ENCODE data around the gene NAA16. TPM values are rescaled to one million over a fixed set of nuclear protein-coding genes. Genes with fewer than 3 reads are reported as not detected.

NAA16 gene
- total RNA-seq, 2 donors from 2014 or later, result 12.6 to 13.5 TPM

DNA sequence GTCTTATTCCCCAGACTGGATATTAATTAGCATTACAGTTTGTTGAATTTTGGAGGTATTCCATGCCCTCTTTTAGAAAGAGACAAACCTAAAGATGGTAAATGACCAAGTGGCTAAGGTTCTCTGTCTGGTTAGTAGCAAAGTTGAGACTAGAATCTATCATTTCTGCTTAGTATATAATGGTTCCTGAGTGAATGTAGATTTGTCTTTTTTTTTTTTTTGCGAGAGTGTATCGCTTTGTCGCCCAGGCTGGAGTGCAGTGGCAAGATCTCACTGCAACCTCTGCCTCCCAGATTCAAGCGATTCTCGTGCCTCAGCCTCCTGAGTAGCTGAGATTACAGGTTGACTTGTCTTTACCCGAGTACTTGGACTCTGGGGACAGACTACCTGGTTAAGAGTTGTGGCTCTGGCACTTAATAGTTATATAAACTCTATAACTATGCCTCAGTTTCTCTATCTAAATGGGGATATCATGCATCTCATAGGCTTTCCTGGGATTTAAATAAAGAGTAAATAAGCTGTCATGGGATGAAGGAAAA, 2.7 kb downstream of the NAA16 start:
- H3K27ac ChIP-seq, result no peak overlapping the region
- intact Hi-C loops (cut with DNase I), result no loop called here
- no peaks in the 10 kb centered on the region for H3K9me3 ChIP-seq
- H3K4me3 ChIP-seq, result no peak overlapping the region
- TF ChIP-seq, protein P1, sequence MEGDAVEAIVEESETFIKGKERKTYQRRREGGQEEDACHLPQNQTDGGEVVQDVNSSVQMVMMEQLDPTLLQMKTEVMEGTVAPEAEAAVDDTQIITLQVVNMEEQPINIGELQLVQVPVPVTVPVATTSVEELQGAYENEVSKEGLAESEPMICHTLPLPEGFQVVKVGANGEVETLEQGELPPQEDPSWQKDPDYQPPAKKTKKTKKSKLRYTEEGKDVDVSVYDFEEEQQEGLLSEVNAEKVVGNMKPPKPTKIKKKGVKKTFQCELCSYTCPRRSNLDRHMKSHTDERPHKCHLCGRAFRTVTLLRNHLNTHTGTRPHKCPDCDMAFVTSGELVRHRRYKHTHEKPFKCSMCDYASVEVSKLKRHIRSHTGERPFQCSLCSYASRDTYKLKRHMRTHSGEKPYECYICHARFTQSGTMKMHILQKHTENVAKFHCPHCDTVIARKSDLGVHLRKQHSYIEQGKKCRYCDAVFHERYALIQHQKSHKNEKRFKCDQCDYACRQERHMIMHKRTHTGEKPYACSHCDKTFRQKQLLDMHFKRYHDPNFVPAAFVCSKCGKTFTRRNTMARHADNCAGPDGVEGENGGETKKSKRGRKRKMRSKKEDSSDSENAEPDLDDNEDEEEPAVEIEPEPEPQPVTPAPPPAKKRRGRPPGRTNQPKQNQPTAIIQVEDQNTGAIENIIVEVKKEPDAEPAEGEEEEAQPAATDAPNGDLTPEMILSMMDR (IDR thresholded peaks at IDR 0.05), result no peak
- H3K4me1 ChIP-seq, result no peaks in the 10 kb centered on the region
- no peak overlapping the region for H3K9ac ChIP-seq (ENCODE audit: low read depth in 2 of 2, low read length in 2 of 2)
- DNase-seq, result no peak
- no peaks in the 10 kb centered on the region for H3K27me3 ChIP-seq
- H3K36me3 ChIP-seq, result no peaks in the 10 kb centered on the region

DNA sequence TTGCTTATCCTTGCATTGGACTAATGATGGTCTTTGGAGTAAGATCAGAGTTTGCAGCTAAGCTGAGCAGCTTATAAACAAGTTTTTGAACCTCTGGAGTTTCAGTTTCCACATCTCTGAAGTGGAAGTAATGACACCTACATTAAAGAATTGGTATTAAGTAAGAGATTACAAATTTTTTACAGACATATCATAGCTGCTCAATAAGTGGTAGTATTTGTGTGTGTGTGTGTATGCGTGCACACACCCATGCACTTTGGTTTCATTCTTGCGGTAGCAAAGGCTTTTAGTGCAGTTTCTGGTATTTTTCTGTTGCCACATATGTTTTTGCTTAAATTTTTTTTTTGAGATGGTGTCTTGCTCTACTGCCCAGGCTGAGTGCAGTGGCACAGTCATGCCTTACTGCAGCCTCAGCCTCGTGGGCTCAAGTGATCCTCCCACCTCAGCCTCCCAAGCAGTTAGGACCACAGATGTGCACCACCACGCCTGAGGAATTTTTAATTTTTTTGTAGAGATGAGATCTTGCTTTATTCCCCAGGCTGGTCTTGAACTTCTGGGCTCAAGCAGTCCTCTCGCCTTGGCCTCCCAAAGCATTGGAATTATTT, 4.5 kb downstream of the NAA16 start:
- no peak for DNase-seq
- TF ChIP-seq, protein P1 (IDR thresholded peaks at IDR 0.05), result no peak

DNA sequence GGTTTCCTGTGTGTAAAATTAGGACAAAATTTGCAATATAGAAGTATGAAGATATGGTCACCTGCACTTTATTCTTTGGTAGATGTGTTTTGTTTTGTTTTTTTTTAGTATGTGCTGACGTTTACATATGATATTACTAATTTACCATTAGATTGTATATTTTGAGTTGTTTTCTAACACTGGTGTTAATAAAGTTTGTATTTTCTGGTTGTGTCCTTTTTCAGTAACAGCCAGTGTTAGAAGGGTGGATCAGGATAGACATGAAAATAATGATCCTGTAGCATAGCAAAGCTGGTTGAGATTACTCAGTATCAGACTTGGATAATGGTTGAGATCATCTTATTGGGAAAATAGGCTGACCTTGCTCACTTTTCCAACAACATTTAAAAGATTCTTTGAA, 6.2 kb downstream of the NAA16 start:
- DNase-seq, result no peak
- TF ChIP-seq, protein P1 (IDR thresholded peaks at IDR 0.05), result no peak
- H3K4me1 ChIP-seq, result no peaks in the 10 kb centered on the region
- no peaks in the 10 kb centered on the region for H3K9me3 ChIP-seq
- no peak overlapping the region for H3K27ac ChIP-seq
- no peaks in the 10 kb centered on the region for H3K36me3 ChIP-seq
- intact Hi-C loops (cut with DNase I), result no loop called here
- no peaks in the 10 kb centered on the region for H3K27me3 ChIP-seq
- no peak overlapping the region for H3K9ac ChIP-seq (ENCODE audit: low read depth in 2 of 2, low read length in 2 of 2)
- no peak overlapping the region for H3K4me3 ChIP-seq

More for the DNA sequence above, 4.5 kb downstream of the NAA16 start:
- Histone ChIP-seq H3K36me3 (no peaks in the 10 kb centered on the region), H3K27me3 (no peaks in the 10 kb centered on the region), H3K4me3 (no peak overlapping the region), H3K4me1 (no peaks in the 10 kb centered on the region), H3K9me3 (no peaks in the 10 kb centered on the region), H3K9ac (ENCODE audit: low read depth in 2 of 2, low read length in 2 of 2) (no peak overlapping the region), H3K27ac (no peak overlapping the region)
- intact Hi-C loops (cut with DNase I), result no loop called here

DNA sequence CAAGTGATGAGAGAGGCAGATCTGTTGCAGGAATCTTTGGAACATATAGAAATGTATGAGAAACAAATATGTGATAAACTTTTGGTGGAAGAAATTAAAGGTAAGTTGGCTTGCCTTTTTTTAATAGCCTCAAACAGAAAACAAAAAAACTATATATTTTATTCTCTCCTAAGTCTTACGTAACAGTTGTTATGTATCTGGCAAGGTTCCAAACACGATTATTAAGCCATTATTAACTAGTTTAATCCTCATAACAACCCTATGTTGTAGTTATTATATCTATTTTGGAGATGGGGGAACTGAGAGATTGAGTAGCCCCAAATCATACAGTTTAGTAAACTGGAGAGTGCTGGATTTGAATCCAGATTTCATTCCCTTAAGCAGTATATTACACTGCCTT, 14.7 kb downstream of the NAA16 start:
- H3K36me3 ChIP-seq, result no peaks in the 10 kb centered on the region
- H3K9ac ChIP-seq (ENCODE audit: low read depth in 2 of 2, low read length in 2 of 2), result no peak overlapping the region
- H3K4me3 ChIP-seq, result no peak overlapping the region
- intact Hi-C loops (cut with DNase I), result no loop called here
- TF ChIP-seq, protein P1 (IDR thresholded peaks at IDR 0.05), result no peak
- no peaks in the 10 kb centered on the region for H3K4me1 ChIP-seq
- no peaks in the 10 kb centered on the region for H3K9me3 ChIP-seq
- no peak for DNase-seq
- H3K27me3 ChIP-seq, result no peaks in the 10 kb centered on the region
- no peak overlapping the region for H3K27ac ChIP-seq

DNA sequence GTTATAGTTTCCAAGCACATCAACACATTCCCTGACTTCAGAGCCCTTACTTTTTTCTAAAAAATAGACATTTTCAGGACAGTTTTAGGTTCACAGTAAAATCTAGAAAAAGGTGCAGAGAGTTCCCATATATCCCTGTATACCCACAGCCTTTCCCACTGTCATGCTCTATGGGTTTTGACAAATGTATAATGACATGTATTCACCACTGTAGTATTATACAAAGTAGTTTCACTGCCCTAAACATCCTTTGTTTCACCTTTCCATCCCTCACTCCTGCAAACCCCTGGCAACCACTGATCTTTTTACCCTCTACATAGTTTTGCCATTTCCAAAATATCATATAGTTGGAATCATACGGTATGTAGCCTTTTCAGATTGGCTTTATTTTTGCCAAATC, 15.6 kb downstream of the NAA16 start:
- H3K36me3 ChIP-seq, result no peaks in the 10 kb centered on the region
- TF ChIP-seq, protein P1 (IDR thresholded peaks at IDR 0.05), result no peak
- intact Hi-C loops (cut with DNase I), result no loop called here

More for the DNA sequence above, 15.6 kb downstream of the NAA16 start:
- H3K9ac ChIP-seq (ENCODE audit: low read depth in 2 of 2, low read length in 2 of 2), result no peak overlapping the region
- H3K9me3 ChIP-seq, result no peaks in the 10 kb centered on the region
- no peak overlapping the region for H3K4me3 ChIP-seq
- no peaks in the 10 kb centered on the region for H3K27me3 ChIP-seq
- H3K27ac ChIP-seq, result no peak overlapping the region
- H3K4me1 ChIP-seq, result no peaks in the 10 kb centered on the region
- no peak for DNase-seq
